Chondrocyte (in vitro differentiated cells): ENCODE data around the gene BORCS5. TPM values are rescaled to one million over a fixed set of nuclear protein-coding genes. Genes with fewer than 3 reads are reported as not detected.

Experiments used
- DNase-seq: peaks from one replicate; pipeline ENCODE4 v3.0.0; 2021; ENCODE audit warnings: mixed read lengths, low spot score
- H3K27ac Mint-ChIP-seq: one replicate; pipeline ENCODE4 v1.8.0; 2021; ENCODE audit warnings: mild to moderate bottlenecking, moderate library complexity, mixed read lengths; ENCODE audit not compliant: unreplicated experiment
- H3K27me3 Mint-ChIP-seq: 2 replicates; pipeline ENCODE4 v1.8.0; 2021; ENCODE audit warnings: low read depth, mixed read lengths
- H3K36me3 Mint-ChIP-seq: 2 replicates; pipeline ENCODE4 v1.8.0; 2021; ENCODE audit warnings: low read depth, mixed read lengths
- H3K4me1 Mint-ChIP-seq: 2 replicates; pipeline ENCODE4 v1.8.0; 2021; ENCODE audit warnings: low read depth, mild to moderate bottlenecking, mixed read lengths
- H3K4me3 Mint-ChIP-seq: one replicate; pipeline ENCODE4 v1.8.0; 2021; ENCODE audit warnings: mild to moderate bottlenecking, moderate library complexity, mixed read lengths; ENCODE audit not compliant: unreplicated experiment
- H3K9me3 Mint-ChIP-seq: 2 replicates; pipeline ENCODE4 v1.8.0; 2021; ENCODE audit warnings: low read depth, mixed read lengths
- CTCF ChIP-seq: fragments of 200-600 bp; sonication (generic); IDR thresholded peaks from 2 replicates; pipeline ENCODE4 v1.5.0; 2021; ENCODE audit warnings: antibody characterized with exemption, mild to moderate bottlenecking, moderate library complexity
- total RNA-seq: library from RNA; stranded (reverse); gene quantifications from 3 replicates; pipeline ENCODE4 v1.2.1, GENCODE V29; 2021

Gene BORCS5
- total RNA-seq, 1 donor from 2014 or later = 11.3 TPM

GRCh38 chr12:12454315-12454714, 97.4 kb downstream of the BORCS5 start:
- Mint-ChIP-seq H3K4me1 (peaks cover 13% of the 10 kb centered on the region), H3K27ac (no peak overlapping the region), H3K4me3 (no peak overlapping the region), H3K9me3 (no peaks in the 10 kb centered on the region), H3K36me3 (peaks cover 1% of the 10 kb centered on the region), H3K27me3 (no peaks in the 10 kb centered on the region)
- TF ChIP-seq CTCF = no peak
- DNase-seq = no peak

DNA sequence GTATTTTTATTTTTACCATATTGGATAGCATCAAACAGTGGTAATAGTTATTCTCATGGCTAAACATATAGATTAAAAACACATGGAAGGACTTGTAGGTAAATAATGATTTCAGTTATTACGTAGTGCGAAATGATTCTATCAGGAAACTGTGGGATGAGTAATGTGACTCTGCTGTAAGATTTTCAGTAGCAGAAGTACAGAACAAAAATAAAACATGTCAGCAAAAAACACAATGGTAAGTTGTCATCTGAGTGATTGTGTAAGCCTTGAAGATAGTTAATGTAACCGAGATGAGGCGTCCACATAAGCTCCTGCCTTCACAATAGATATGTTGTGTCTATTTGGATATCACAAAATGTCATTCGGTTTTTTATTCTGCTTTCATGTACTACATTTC, 99.8 kb downstream of the BORCS5 start:
- H3K9me3 Mint-ChIP-seq = no peaks in the 10 kb centered on the region
- DNase-seq = no peak
- H3K36me3 Mint-ChIP-seq = peaks cover 1% of the 10 kb centered on the region
- no peak overlapping the region for H3K4me3 Mint-ChIP-seq
- H3K4me1 Mint-ChIP-seq = peaks cover 3% of the 10 kb centered on the region
- H3K27ac Mint-ChIP-seq = no peak overlapping the region
- no peak for TF ChIP-seq CTCF
- no peaks in the 10 kb centered on the region for H3K27me3 Mint-ChIP-seq

- H3K4me3 Mint-ChIP-seq = no peak overlapping the region
- no peaks in the 10 kb centered on the region for H3K9me3 Mint-ChIP-seq
- H3K36me3 Mint-ChIP-seq = peaks cover 2% of the 10 kb centered on the region
- TF ChIP-seq CTCF = no peak
- no peaks in the 10 kb centered on the region for H3K27me3 Mint-ChIP-seq
- peaks cover 3% of the 10 kb centered on the region for H3K4me1 Mint-ChIP-seq
- DNase-seq = no peak
- H3K27ac Mint-ChIP-seq = no peak overlapping the region
These were observed 104.4 kb downstream of the BORCS5 start for GRCh38 chr12:12460935-12461922.

GRCh38 chr12:12461923-12462315, 105.0 kb downstream of the BORCS5 start:
- Mint-ChIP-seq H3K4me1 (no peaks in the 10 kb centered on the region), H3K36me3 (peaks cover 5% of the 10 kb centered on the region), H3K4me3 (no peak overlapping the region), H3K27me3 (no peaks in the 10 kb centered on the region), H3K9me3 (no peaks in the 10 kb centered on the region), H3K27ac (no peak overlapping the region)
- no peak for DNase-seq
- no peak for TF ChIP-seq CTCF

DNA sequence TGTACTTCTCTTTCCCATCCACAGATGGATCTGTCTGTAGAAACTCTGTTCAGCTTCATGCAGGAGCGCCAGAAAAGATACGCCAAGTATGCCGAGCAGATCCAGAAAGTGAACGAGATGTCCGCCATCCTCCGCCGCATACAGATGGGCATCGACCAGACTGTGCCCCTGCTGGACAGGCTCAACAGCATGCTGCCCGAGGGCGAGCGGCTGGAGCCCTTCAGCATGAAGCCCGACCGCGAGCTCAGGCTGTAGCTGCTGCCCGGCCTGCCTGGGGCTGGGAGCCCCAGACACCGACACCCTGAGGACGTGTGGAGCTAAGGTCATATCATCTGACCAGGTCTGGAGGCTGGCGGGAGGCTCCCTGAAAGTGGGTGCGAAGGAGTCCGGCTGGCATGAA, 108.6 kb downstream of the BORCS5 start:
- no peak for TF ChIP-seq CTCF
- Mint-ChIP-seq H3K4me3 (no peak overlapping the region), H3K9me3 (peaks cover 2% of the 10 kb centered on the region), H3K4me1 (peaks cover 6% of the 10 kb centered on the region), H3K27ac (no peak overlapping the region), H3K36me3 (peaks cover 5% of the 10 kb centered on the region), H3K27me3 (no peaks in the 10 kb centered on the region)
- DNase-seq = no peak
